ENCODE results near the gene CCDC97. TPM values are rescaled to one million over a fixed set of nuclear protein-coding genes. Genes with fewer than 3 reads are reported as not detected.
A peak's percentile ranks its signal among the peaks of the same experiment; 100 is the strongest.

The CCDC97 gene
- total and polyA plus RNA-seq, 2 of the 8 experiments (the other 6 are each of a cell fraction or from before 2014, with no cell fraction given): 19.8 to 27.1 TPM

DNA sequence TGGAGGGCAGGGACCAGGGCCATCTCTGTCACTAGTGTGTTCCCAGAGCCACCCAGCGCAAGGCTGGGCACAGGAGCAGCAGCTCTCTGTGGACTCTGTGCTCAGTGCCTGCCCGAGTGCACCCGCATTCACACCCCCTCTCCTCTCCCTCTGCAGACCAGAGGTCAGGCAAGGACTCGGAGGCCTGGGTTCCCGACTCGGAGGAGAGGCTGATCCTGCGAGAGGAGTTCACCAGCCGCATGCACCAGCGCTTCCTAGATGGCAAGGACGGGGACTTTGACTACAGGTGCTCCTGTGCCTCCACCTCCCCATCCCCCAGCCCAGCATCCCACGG, 10.2 kb downstream of the CCDC97 start:
- Histone ChIP-seq H3K18ac (ENCODE audit: extremely low read depth, low read length) (no peak overlapping the region), H2BK15ac (ENCODE audit: low read length) (no peak overlapping the region), H3K23ac (ENCODE audit: insufficient read length) (no peak overlapping the region), H2BK120ac (replicated peaks; ENCODE audit: low read depth, low read length) (no peak overlapping the region), H2BK5ac (ENCODE audit: low read depth, low read length) (0 out of 2 replicates have a peak overlapping the region, but pooled peaks have one; percentile 35), H2BK12ac (ENCODE audit: low read depth, low read length) (no peak overlapping the region), H3K23me2 (ENCODE audit: low read depth, low read length) (peaks cover 4% of the 10 kb centered on the region; the same call in 1 of the 2 replicates), H4K5ac (ENCODE audit: insufficient read length, low read depth, low read length) (no peak overlapping the region), H4K8ac (ENCODE audit: extremely low read depth, insufficient read depth, low read length) (no peak overlapping the region), H3K9ac (replicated peaks in 1 of 4; ENCODE audit: extremely low read depth in 1 of 4, low read depth in 3 of 4, low read length in 3 of 4) (no peak overlapping the region), H2AFZ (ENCODE audit: low read length) (no peak overlapping the region), H3K27ac (ENCODE audit: low read depth, low read length) (no peak overlapping the region), H2BK20ac (ENCODE audit: low read length) (no peak overlapping the region), H3K79me1 (ENCODE audit: low read depth, low read length) (no peaks in the 10 kb centered on the region; the same call in none of the 2 replicates), H3K14ac (ENCODE audit: insufficient read length) (no peak overlapping the region), H3K4me1 (replicated peaks in 1 of 4; ENCODE audit: control insufficient read depth in 3 of 4, insufficient read depth in 4 of 4, low read length in 3 of 4) (peaks cover 7 to 21% (median 8%) of the 10 kb centered on the region in 4 experiments), H3K27me3 (replicated peaks in 1 of 4; ENCODE audit: control insufficient read depth in 3 of 4, extremely low read depth in 1 of 4, insufficient read depth in 3 of 4, low read length in 3 of 4) (no peaks in the 10 kb centered on the region), H3K36me3 (ENCODE audit: control insufficient read depth in 2 of 4, insufficient read depth in 4 of 4, low read length in 3 of 4) (peaks cover 15 to 36% (median 22%) of the 10 kb centered on the region in 4 experiments; a peak in 7 of 8 replicates), H2AK5ac (ENCODE audit: low read depth, low read length) (no peak overlapping the region), H4K91ac (replicated peaks; ENCODE audit: insufficient read length, low read length) (no peak overlapping the region), H4K20me1 (replicated peaks in 1 of 2; ENCODE audit: control insufficient read depth in 1 of 2, insufficient read depth in 2 of 2, low read length in 2 of 2) (peaks cover 3 to 19% of the 10 kb centered on the region in 2 experiments), H3K56ac (replicated peaks; ENCODE audit: insufficient read length, low read depth, low read length) (no peak overlapping the region), H3K9me3 (ENCODE audit: insufficient read depth in 2 of 2, low read depth in 1 of 2, low read length in 1 of 2) (peaks cover 0 to 3% of the 10 kb centered on the region in 2 experiments; a peak in 1 of 4 replicates), H3K4me3 (ENCODE audit: extremely low read depth in 1 of 4, insufficient read depth in 2 of 4, low read depth in 3 of 4, low read length in 4 of 4) (no peak overlapping the region), H3K79me2 (ENCODE audit: control insufficient read depth in 1 of 2, insufficient read depth in 2 of 2, low read length in 2 of 2) (no peaks in the 10 kb centered on the region), H3K4ac (replicated peaks; ENCODE audit: insufficient read length, low read depth, low read length) (no peak overlapping the region), H3K4me2 (ENCODE audit: insufficient read depth in 1 of 2, low read depth in 2 of 2, low read length in 2 of 2) (no peak overlapping the region)
- FAIRE-seq (no peak), DNase-seq (ENCODE audit: low read depth in 1 of 2, low spot score in 2 of 2) (no peak)
- POLR2A ChIA-PET (ENCODE audit: partially characterized antibody): interaction anchor here (1.2 to 12.6 kb wide), 3 partner anchors 8 to 44 kb away, joined by 3 to 137 read pairs (median 5); partner anchors contain the start of genes B9D2 and CCDC97
- CTCF ChIA-PET (ENCODE audit: partially characterized antibody): interaction anchor here (0.9 kb wide), 1 partner anchor 32 kb away, joined by 3 read pairs; no protein-coding TSS in a partner anchor
- WGBS, 2 experiments (ENCODE audit: extremely low coverage in 1 of 2, insufficient coverage in 1 of 2, insufficient read length in 1 of 2, insufficient replicate concordance in 2 of 2, low coverage in 1 of 2, low lambda C conversion rate in 2 of 2, missing lambda C conversion rate in 1 of 2): 85% methylated on average over 11 of the region's 11 CpGs; no CpG with 5 or more reads in 1 of the 2 experiments
- TF ChIP-seq CBX5 (IDR thresholded peaks at IDR 0.05; ENCODE audit: low read depth, low read length): no peak
- no peak for TF ChIP-seq RXRA (IDR thresholded peaks at IDR 0.05; ENCODE audit: insufficient read depth, low read depth, low read length)
- no peak for TF ChIP-seq HDAC6 (IDR thresholded peaks at IDR 0.05; ENCODE audit: low read depth, low read length)
- TF ChIP-seq KDM4A (IDR thresholded peaks at IDR 0.05; ENCODE audit: low read depth, low read length, severe bottlenecking): no peak
- no peak for TF ChIP-seq SAP30 (IDR thresholded peaks at IDR 0.05; ENCODE audit: insufficient read depth, insufficient replicate concordance, low read length)
- no peak for TF ChIP-seq TAF7 (optimal IDR thresholded peaks at IDR 0.05; ENCODE audit: borderline replicate concordance, low read depth, low read length)
- no peak for TF ChIP-seq GTF2F1 (IDR thresholded peaks at IDR 0.05; ENCODE audit: borderline replicate concordance, low read depth, low read length)
- no peak for TF ChIP-seq SIRT6 (IDR thresholded peaks at IDR 0.05; ENCODE audit: low read length)
- no peak for TF ChIP-seq ASH2L (IDR thresholded peaks at IDR 0.05; ENCODE audit: low read length)
- TF ChIP-seq RNF2 (IDR thresholded peaks at IDR 0.05; ENCODE audit: borderline replicate concordance, low read depth, low read length, missing control alignments, poor library complexity, severe bottlenecking): no peak
- TF ChIP-seq EZH2 (IDR thresholded peaks at IDR 0.05; ENCODE audit: low read depth, low read length, severe bottlenecking): no peak
- no peak for TF ChIP-seq BACH1 (IDR thresholded peaks at IDR 0.05; ENCODE audit: low read length)
- no peak for TF ChIP-seq CTBP2 (IDR thresholded peaks at IDR 0.05; ENCODE audit: borderline replicate concordance, insufficient read depth, insufficient read length, low read length)

Measured in H1 (cell line).